Activated CD4-positive, alpha-beta memory T cell treated with anti-CD3 and anti-CD28 coated beads, Interleukin-2, amount 10 ng/mL, durations not matched to agents 7 days and 5 days (primary cell): ENCODE data around the gene JMJD6. TPM values are rescaled to one million over a fixed set of nuclear protein-coding genes. Genes with fewer than 3 reads are reported as not detected.

ENCODE experiments used
- CTCF ChIA-PET: fragments of 350-600 bp; sonication (Branson Sonifier 250); formaldehyde crosslinking; loops from one replicate; lab custom pipeline; 2021; ENCODE audit warnings: antibody characterized with exemption, inconsistent platforms; lab: Charles Lee
- POLR2A ChIA-PET: fragments of 350-600 bp; sonication (Branson Sonifier 250); formaldehyde crosslinking; loops from one replicate; lab custom pipeline; 2021; ENCODE audit warnings: antibody characterized with exemption; lab: Charles Lee
- DNase-seq: peaks from one replicate; pipeline ENCODE4 v3.0.0-alpha.2; 2020
- H3K27ac Mint-ChIP-seq: one replicate; pipeline ENCODE4 v1.8.0; 2021; ENCODE audit warnings: mild to moderate bottlenecking, mixed read lengths
- H3K27me3 Mint-ChIP-seq: one replicate; pipeline ENCODE4 v1.8.0; 2021; ENCODE audit warnings: mixed read lengths
- H3K36me3 Mint-ChIP-seq: one replicate; pipeline ENCODE4 v1.8.0; 2021; ENCODE audit warnings: low read depth, mixed read lengths
- H3K4me1 Mint-ChIP-seq: one replicate; pipeline ENCODE4 v1.8.0; 2021; ENCODE audit warnings: mixed read lengths
- H3K4me3 Mint-ChIP-seq: one replicate; pipeline ENCODE4 v1.8.0; 2021; ENCODE audit warnings: mild to moderate bottlenecking, mixed read lengths
- H3K9me3 Mint-ChIP-seq: one replicate; pipeline ENCODE4 v1.8.0; 2021; ENCODE audit warnings: mixed read lengths
- total RNA-seq, 2 experiments: library from RNA; stranded (reverse); gene quantifications; one replicate each; pipeline ENCODE4 v1.2.3, GENCODE V29; 2021

The JMJD6 gene
- 10 to 100 TPM; 66.8 to 68.0 TPM for total RNA-seq

DNA sequence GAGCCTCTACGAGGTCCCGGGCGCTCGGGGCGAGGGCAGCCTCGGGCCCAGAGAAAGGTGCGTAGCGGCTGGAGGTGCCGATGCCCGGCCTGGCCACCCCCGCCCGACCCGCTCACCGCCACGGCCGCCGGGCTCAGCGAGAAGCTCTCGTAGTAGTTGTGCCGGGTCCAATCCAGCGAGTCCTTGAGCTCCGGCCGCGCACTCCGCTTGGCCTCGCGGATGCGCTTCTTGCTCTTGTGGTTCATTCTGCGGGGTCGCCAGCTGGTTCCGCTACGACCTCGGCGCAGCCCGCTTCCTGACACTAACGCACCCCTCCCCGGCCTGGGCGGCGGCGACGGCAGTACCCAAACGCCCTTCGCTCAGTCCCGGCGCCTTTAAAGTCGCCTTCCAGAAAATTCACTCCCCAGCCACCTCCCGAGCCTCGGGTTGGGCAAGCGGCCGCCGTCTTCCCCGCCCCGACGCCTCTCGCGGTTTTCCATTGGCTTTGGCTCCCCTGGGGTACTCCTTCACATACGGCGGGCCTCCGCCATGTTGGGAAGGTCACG lies at the start of gene JMJD6:
JMJD6 (minus strand) TSS at position 376 of the 545 bp plus-strand sequence; CDS start at position 245, 131 bp downstream.
- H3K27ac Mint-ChIP-seq = peak within 1 kb of the TSS; percentile 94
- ChIA-PET POLR2A (interaction anchor here (0.8 to 6.0 kb wide), 11 partner anchors 11 to 362 kb away, joined by 3 to 248 read pairs (median 6); partner anchors contain the start of genes MFSD11 and SRSF2), CTCF (interaction anchor here (0.5 to 5.2 kb wide), 4 partner anchors 9 to 921 kb away, joined by 4 to 36 read pairs (median 20); partner anchors contain the start of genes MFSD11 and SRSF2)
- no peaks in the 10 kb centered on the region for H3K9me3 Mint-ChIP-seq
- H3K27me3 Mint-ChIP-seq = no peaks in the 10 kb centered on the region
- H3K36me3 Mint-ChIP-seq = peaks cover 71% of the 10 kb centered on the region
- peak; percentile 97 for DNase-seq
- peaks cover 58% of the 10 kb centered on the region for H3K4me1 Mint-ChIP-seq
- peak within 1 kb of the TSS; percentile 91 for H3K4me3 Mint-ChIP-seq

- CTCF ChIA-PET = interaction anchor here (0.7 kb wide), 1 partner anchor 14 kb away, joined by 4 read pairs; no protein-coding TSS in a partner anchor
These were observed 48.7 kb upstream of the JMJD6 start for GRCh38 chr17:76775021-76775600.

GRCh38 chr17:76772842-76773525 lies 46.6 kb upstream of the JMJD6 start:
- Mint-ChIP-seq H3K27me3 (no peaks in the 10 kb centered on the region), H3K4me1 (peaks cover 30% of the 10 kb centered on the region), H3K9me3 (no peaks in the 10 kb centered on the region), H3K36me3 (peaks cover 53% of the 10 kb centered on the region), H3K4me3 (peak overlapping the region; percentile 78), H3K27ac (peak overlapping the region; percentile 90)
- CTCF ChIA-PET = interaction anchor here (0.6 to 0.8 kb wide), 3 partner anchors 8 to 374 kb away, joined by 3 read pairs; no protein-coding TSS in a partner anchor
- DNase-seq = peak; percentile 56
- POLR2A ChIA-PET = interaction anchor here (0.9 to 1.8 kb wide), 14 partner anchors 9 to 46 kb away, joined by 3 to 48 read pairs (median 4); partner anchors contain the start of genes JMJD6, METTL23, MFSD11 and SRSF2

More at GRCh38 chr17:76775021-76775600, 48.7 kb upstream of the JMJD6 start:
- Mint-ChIP-seq H3K4me3 (no peak overlapping the region), H3K9me3 (no peaks in the 10 kb centered on the region), H3K27ac (peak overlapping the region; percentile 8), H3K36me3 (peaks cover 57% of the 10 kb centered on the region), H3K27me3 (no peaks in the 10 kb centered on the region), H3K4me1 (peaks cover 35% of the 10 kb centered on the region)
- DNase-seq = no peak
- POLR2A ChIA-PET = interaction anchor here (1.0 kb wide), 1 partner anchor 40 kb away, joined by 3 read pairs; no protein-coding TSS in a partner anchor

DNA sequence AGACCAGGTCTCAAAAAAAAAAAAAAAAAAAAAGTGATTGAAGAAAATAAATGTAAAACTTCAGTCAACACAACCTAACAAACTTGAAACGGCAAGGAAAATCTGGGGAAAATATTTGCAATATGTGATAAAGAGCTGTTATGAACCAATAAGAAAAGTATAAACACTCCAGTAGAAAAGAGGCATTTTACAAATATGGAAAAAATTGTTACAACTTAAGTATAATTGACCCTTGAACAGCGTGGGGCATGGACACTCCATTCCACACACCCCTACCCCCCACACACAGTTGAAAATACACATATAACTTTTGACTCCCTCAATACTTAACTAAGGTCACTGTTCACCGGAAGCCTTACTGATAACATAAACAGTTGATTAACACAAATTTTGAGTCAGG lies 32.2 kb upstream of the JMJD6 start:
- Mint-ChIP-seq H3K4me3 (no peak overlapping the region), H3K9me3 (no peaks in the 10 kb centered on the region), H3K27me3 (no peaks in the 10 kb centered on the region), H3K27ac (no peak overlapping the region), H3K4me1 (peaks cover 6% of the 10 kb centered on the region), H3K36me3 (peaks cover 22% of the 10 kb centered on the region)
- ChIA-PET POLR2A (interaction anchor here (0.5 to 1.6 kb wide), 3 partner anchors 14 to 36 kb away, joined by 3 to 5 read pairs (median 3); no protein-coding TSS in a partner anchor), CTCF (interaction anchor here (0.7 to 1.2 kb wide), 2 partner anchors 30 to 297 kb away, joined by 4 read pairs; no protein-coding TSS in a partner anchor)
- DNase-seq = no peak

GRCh38 chr17:76757256-76757655 lies 30.9 kb upstream of the JMJD6 start:
- Mint-ChIP-seq H3K4me3 (no peak overlapping the region), H3K27ac (no peak overlapping the region), H3K4me1 (peaks cover 18% of the 10 kb centered on the region), H3K27me3 (no peaks in the 10 kb centered on the region), H3K9me3 (no peaks in the 10 kb centered on the region), H3K36me3 (peaks cover 26% of the 10 kb centered on the region)
- ChIA-PET CTCF (no interaction called here), POLR2A (no interaction called here)
- no peak for DNase-seq

DNA sequence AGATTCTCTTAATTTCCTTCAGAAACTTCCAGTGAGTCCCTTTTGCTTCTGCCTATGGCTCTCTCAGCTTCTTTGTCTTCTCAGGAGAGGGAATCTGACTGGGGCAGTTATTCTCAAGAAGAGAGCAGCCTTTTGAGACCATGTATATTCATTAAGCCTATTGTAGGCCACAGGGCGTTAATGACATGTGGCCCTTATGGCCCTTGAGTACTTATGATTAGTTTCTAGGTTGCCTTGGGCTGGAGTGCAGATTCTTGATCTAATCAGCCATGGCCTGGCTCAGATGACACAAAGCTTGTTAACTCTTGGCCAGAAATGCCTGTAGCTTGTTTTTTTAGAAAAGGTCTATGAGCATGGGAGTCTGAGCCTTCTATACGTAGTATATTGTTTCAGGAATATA lies 28.9 kb upstream of the JMJD6 start:
- Mint-ChIP-seq H3K27ac (no peak overlapping the region), H3K36me3 (peaks cover 29% of the 10 kb centered on the region), H3K27me3 (no peaks in the 10 kb centered on the region), H3K4me3 (no peak overlapping the region), H3K9me3 (no peaks in the 10 kb centered on the region), H3K4me1 (peaks cover 23% of the 10 kb centered on the region)
- CTCF ChIA-PET = no interaction called here
- POLR2A ChIA-PET = interaction anchor here (1.0 kb wide), 1 partner anchor 18 kb away, joined by 6 read pairs; no protein-coding TSS in a partner anchor
- DNase-seq = no peak

DNA sequence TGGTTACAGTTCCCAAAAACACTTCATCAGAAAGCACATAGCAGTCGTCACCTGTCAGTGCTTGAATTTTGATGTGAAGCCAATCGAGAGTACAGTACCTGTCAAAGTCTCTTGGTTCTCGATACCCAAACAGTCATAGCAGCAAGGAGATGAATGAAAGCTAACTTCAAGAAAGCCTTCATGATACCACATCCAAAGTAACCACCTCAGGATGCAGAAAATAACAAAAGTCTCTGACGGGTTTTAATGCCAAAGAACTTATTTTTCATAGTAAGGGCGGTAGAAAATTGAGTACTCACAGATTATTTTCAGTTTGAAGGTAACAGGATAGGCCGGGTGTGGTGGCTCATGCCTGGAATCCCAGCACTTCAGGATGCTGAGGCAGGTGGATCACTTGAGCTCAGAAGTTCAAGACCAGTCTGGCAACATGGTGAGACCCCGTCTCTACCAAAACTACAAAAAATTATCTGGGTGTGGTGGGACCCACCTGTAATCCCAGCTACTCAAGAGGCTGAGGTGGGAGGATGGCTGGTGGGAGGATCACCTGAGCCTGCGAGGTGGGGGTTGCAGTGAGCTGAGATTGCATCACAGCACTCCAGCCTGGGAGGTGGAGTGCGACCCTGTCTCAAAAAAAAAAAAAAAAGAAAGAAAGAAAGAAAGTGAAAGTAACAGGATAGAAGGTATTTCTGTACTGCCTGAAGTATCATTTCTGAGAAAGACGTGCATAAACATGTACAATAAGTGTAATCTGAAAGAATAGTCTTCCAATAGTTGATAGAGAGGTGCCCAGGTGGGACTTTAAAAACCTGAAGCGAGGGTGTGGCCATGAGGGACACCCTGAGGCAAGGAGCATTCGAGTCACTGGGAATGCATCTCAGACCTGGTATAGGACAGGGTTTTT lies 26.9 kb upstream of the JMJD6 start:
- Mint-ChIP-seq H3K4me1 (peaks cover 25% of the 10 kb centered on the region), H3K27ac (peak overlapping the region; percentile 88), H3K36me3 (peaks cover 31% of the 10 kb centered on the region), H3K4me3 (peak overlapping the region; percentile 82), H3K9me3 (no peaks in the 10 kb centered on the region), H3K27me3 (no peaks in the 10 kb centered on the region)
- POLR2A ChIA-PET = interaction anchor here (0.6 to 3.4 kb wide), 8 partner anchors 10 to 400 kb away, joined by 3 to 67 read pairs (median 6); partner anchors contain the start of genes MFSD11 and SRSF2
- no peak for DNase-seq
- CTCF ChIA-PET = interaction anchor here (0.6 to 1.3 kb wide), 4 partner anchors 14 to 457 kb away, joined by 3 read pairs; no protein-coding TSS in a partner anchor

- ChIA-PET CTCF (interaction anchor here (0.7 to 1.3 kb wide), 4 partner anchors 29 to 343 kb away, joined by 3 to 4 read pairs (median 3); no protein-coding TSS in a partner anchor), POLR2A (interaction anchor here (0.8 to 3.4 kb wide), 9 partner anchors 9 to 80 kb away, joined by 3 to 67 read pairs (median 6); partner anchors contain the start of genes JMJD6, METTL23, MFSD11 and SRSF2)
- DNase-seq = no peak
- Mint-ChIP-seq H3K9me3 (no peaks in the 10 kb centered on the region), H3K27ac (peak overlapping the region; percentile 88), H3K4me1 (peaks cover 25% of the 10 kb centered on the region), H3K36me3 (peaks cover 26% of the 10 kb centered on the region), H3K27me3 (no peaks in the 10 kb centered on the region), H3K4me3 (peak overlapping the region; percentile 82)
These were observed 25.6 kb upstream of the JMJD6 start for GRCh38 chr17:76752006-76752405.

DNA sequence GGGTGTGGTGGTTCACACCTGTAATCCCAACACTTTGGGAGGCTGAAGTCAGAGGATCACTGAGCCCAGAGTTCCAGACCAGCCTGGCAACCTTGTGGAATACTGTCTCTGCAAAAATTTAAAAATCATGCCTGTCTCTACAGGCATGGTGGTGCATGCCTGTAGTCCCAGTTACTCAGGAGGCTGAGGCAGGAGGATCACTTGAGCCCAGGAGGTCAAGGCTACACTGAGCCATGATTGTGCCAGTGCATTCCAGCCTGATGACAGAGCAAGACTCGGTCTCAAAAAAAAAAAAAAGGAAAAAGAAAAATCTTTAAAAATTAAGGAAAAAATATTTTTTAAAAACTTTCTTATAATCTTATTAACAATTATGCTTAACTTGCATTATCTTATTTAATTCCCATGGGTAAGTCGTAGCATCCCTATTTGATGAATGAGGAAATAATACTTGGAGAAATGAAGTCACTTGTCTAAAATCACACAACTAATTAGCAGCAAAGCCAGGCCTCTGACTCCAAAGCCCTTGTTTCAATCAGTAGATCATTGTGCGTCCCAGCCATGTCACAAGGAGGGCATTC lies 25.1 kb upstream of the JMJD6 start:
- CTCF ChIA-PET = interaction anchor here (0.7 kb wide), 2 partner anchors 28 to 335 kb away, joined by 3 read pairs; no protein-coding TSS in a partner anchor
- Mint-ChIP-seq H3K27me3 (no peaks in the 10 kb centered on the region), H3K4me3 (no peak overlapping the region), H3K4me1 (peaks cover 27% of the 10 kb centered on the region), H3K9me3 (no peaks in the 10 kb centered on the region), H3K27ac (peak overlapping the region; percentile 88), H3K36me3 (peaks cover 27% of the 10 kb centered on the region)
- no peak for DNase-seq
- POLR2A ChIA-PET = interaction anchor here (0.8 to 3.4 kb wide), 8 partner anchors 14 to 80 kb away, joined by 3 to 67 read pairs (median 6); partner anchors contain the start of genes JMJD6, METTL23, MFSD11 and SRSF2

- Mint-ChIP-seq H3K36me3 (peaks cover 51% of the 10 kb centered on the region), H3K27ac (no peak overlapping the region), H3K27me3 (no peaks in the 10 kb centered on the region), H3K4me1 (peaks cover 38% of the 10 kb centered on the region), H3K9me3 (no peaks in the 10 kb centered on the region), H3K4me3 (no peak overlapping the region)
- ChIA-PET CTCF (interaction anchor here (0.6 kb wide), 1 partner anchor 154 kb away, joined by 4 read pairs; no protein-coding TSS in a partner anchor), POLR2A (interaction anchor here (0.9 to 4.0 kb wide), 4 partner anchors 11 to 24 kb away, joined by 3 to 27 read pairs (median 4); partner anchors contain the start of genes MFSD11 and SRSF2)
- no peak for DNase-seq
These were observed 22.3 kb upstream of the JMJD6 start for GRCh38 chr17:76748657-76749056.
